Measurements from ENCODE around the gene ZCCHC24. TPM values are rescaled to one million over a fixed set of nuclear protein-coding genes. Genes with fewer than 3 reads are reported as not detected.

ZCCHC24 gene
- total RNA-seq, 2 experiments from 2014 or later, result 0.52 to 0.73 TPM

GRCh38 chr10:79415736-79416577 lies 29.5 kb downstream of the ZCCHC24 start:
- POLR2A ChIA-PET, result no interaction called here
- no peak for DNase-seq
- Mint-ChIP-seq H3K9me3 (no peaks in the 10 kb centered on the region), H3K27me3 (no peaks in the 10 kb centered on the region), H3K4me1 (peaks cover 3% of the 10 kb centered on the region), H3K36me3 (ENCODE audit: low read depth) (no peaks in the 10 kb centered on the region), H3K4me3 (no peak overlapping the region), H3K27ac (no peak overlapping the region)
- CTCF ChIA-PET, result interaction anchor here (1.4 kb wide), 1 partner anchor 10 kb away, joined by 4 read pairs; no protein-coding TSS in a partner anchor

- Mint-ChIP-seq H3K4me3 (no peak overlapping the region), H3K36me3 (ENCODE audit: low read depth) (no peaks in the 10 kb centered on the region), H3K27ac (no peak overlapping the region), H3K27me3 (no peaks in the 10 kb centered on the region), H3K4me1 (peaks cover 3% of the 10 kb centered on the region), H3K9me3 (no peaks in the 10 kb centered on the region)
- ChIA-PET CTCF (interaction anchor here (1.0 kb wide), 1 partner anchor 10 kb away, joined by 4 read pairs; no protein-coding TSS in a partner anchor), POLR2A (no interaction called here)
- no peak for DNase-seq
These were observed 30.7 kb downstream of the ZCCHC24 start for GRCh38 chr10:79414714-79415113.

GRCh38 chr10:79413196-79413595 lies 32.2 kb downstream of the ZCCHC24 start:
- CTCF ChIA-PET, result interaction anchor here (1.2 to 1.7 kb wide), 3 partner anchors 14 to 55 kb away, joined by 3 to 10 read pairs (median 3); no protein-coding TSS in a partner anchor
- Mint-ChIP-seq H3K4me1 (peaks cover 3% of the 10 kb centered on the region), H3K27me3 (no peaks in the 10 kb centered on the region), H3K36me3 (ENCODE audit: low read depth) (no peaks in the 10 kb centered on the region), H3K27ac (no peak overlapping the region), H3K9me3 (no peaks in the 10 kb centered on the region), H3K4me3 (no peak overlapping the region)
- DNase-seq, result no peak
- POLR2A ChIA-PET, result no interaction called here

- Mint-ChIP-seq H3K9me3 (no peaks in the 10 kb centered on the region), H3K4me3 (no peak overlapping the region), H3K36me3 (ENCODE audit: low read depth) (no peaks in the 10 kb centered on the region), H3K27ac (no peak overlapping the region), H3K4me1 (peaks cover 3% of the 10 kb centered on the region), H3K27me3 (no peaks in the 10 kb centered on the region)
- POLR2A ChIA-PET, result no interaction called here
- CTCF ChIA-PET, result interaction anchor here (1.7 kb wide), 1 partner anchor 14 kb away, joined by 10 read pairs; no protein-coding TSS in a partner anchor
- DNase-seq, result no peak
These were observed 32.9 kb downstream of the ZCCHC24 start for GRCh38 chr10:79412516-79412915.

GRCh38 chr10:79411546-79412495 lies 33.6 kb downstream of the ZCCHC24 start:
- H3K27me3 Mint-ChIP-seq, result no peaks in the 10 kb centered on the region
- POLR2A ChIA-PET, result no interaction called here
- peaks cover 3% of the 10 kb centered on the region for H3K4me1 Mint-ChIP-seq
- no peak overlapping the region for H3K27ac Mint-ChIP-seq
- H3K4me3 Mint-ChIP-seq, result no peak overlapping the region
- no peaks in the 10 kb centered on the region for H3K9me3 Mint-ChIP-seq
- DNase-seq, result no peak
- H3K36me3 Mint-ChIP-seq (ENCODE audit: low read depth), result no peaks in the 10 kb centered on the region
- CTCF ChIA-PET, result no interaction called here

GRCh38 chr10:79410315-79411094 lies 34.9 kb downstream of the ZCCHC24 start:
- POLR2A ChIA-PET, result no interaction called here
- H3K27ac Mint-ChIP-seq, result no peak overlapping the region
- H3K27me3 Mint-ChIP-seq, result no peaks in the 10 kb centered on the region
- no peaks in the 10 kb centered on the region for H3K36me3 Mint-ChIP-seq (ENCODE audit: low read depth)
- no peak overlapping the region for H3K4me3 Mint-ChIP-seq
- H3K4me1 Mint-ChIP-seq, result peaks cover 3% of the 10 kb centered on the region
- CTCF ChIA-PET, result no interaction called here
- no peak for DNase-seq
- H3K9me3 Mint-ChIP-seq, result no peaks in the 10 kb centered on the region

GRCh38 chr10:79409726-79410085 lies 35.7 kb downstream of the ZCCHC24 start:
- no peak overlapping the region for H3K4me3 Mint-ChIP-seq
- H3K4me1 Mint-ChIP-seq, result peaks cover 3% of the 10 kb centered on the region
- H3K36me3 Mint-ChIP-seq (ENCODE audit: low read depth), result no peaks in the 10 kb centered on the region
- no peak for DNase-seq
- no peaks in the 10 kb centered on the region for H3K27me3 Mint-ChIP-seq
- H3K9me3 Mint-ChIP-seq, result no peaks in the 10 kb centered on the region
- POLR2A ChIA-PET, result no interaction called here
- CTCF ChIA-PET, result no interaction called here
- no peak overlapping the region for H3K27ac Mint-ChIP-seq

GRCh38 chr10:79409038-79409725 lies 36.2 kb downstream of the ZCCHC24 start:
- Mint-ChIP-seq H3K9me3 (no peaks in the 10 kb centered on the region), H3K36me3 (ENCODE audit: low read depth) (no peaks in the 10 kb centered on the region), H3K4me1 (peaks cover 3% of the 10 kb centered on the region), H3K27ac (no peak overlapping the region), H3K4me3 (no peak overlapping the region), H3K27me3 (no peaks in the 10 kb centered on the region)
- ChIA-PET POLR2A (no interaction called here), CTCF (no interaction called here)
- no peak for DNase-seq

GRCh38 chr10:79407811-79408795 lies 37.3 kb downstream of the ZCCHC24 start:
- Mint-ChIP-seq H3K4me1 (peaks cover 2% of the 10 kb centered on the region), H3K36me3 (ENCODE audit: low read depth) (no peaks in the 10 kb centered on the region), H3K27ac (no peak overlapping the region), H3K27me3 (no peaks in the 10 kb centered on the region), H3K4me3 (no peak overlapping the region), H3K9me3 (no peaks in the 10 kb centered on the region)
- POLR2A ChIA-PET, result no interaction called here
- CTCF ChIA-PET, result no interaction called here
- no peak for DNase-seq

- Mint-ChIP-seq H3K4me1 (no peaks in the 10 kb centered on the region), H3K9me3 (no peaks in the 10 kb centered on the region)
- POLR2A ChIA-PET, result no interaction called here
These were observed 38.0 kb downstream of the ZCCHC24 start for GRCh38 chr10:79407423-79407796.

GRCh38 chr10:79406683-79407422 lies 38.6 kb downstream of the ZCCHC24 start:
- no peak for DNase-seq
- no peaks in the 10 kb centered on the region for H3K4me1 Mint-ChIP-seq
- no peaks in the 10 kb centered on the region for H3K27me3 Mint-ChIP-seq
- H3K9me3 Mint-ChIP-seq, result no peaks in the 10 kb centered on the region
- H3K36me3 Mint-ChIP-seq (ENCODE audit: low read depth), result no peaks in the 10 kb centered on the region
- ChIA-PET POLR2A (no interaction called here), CTCF (no interaction called here)
- no peak overlapping the region for H3K27ac Mint-ChIP-seq
- no peak overlapping the region for H3K4me3 Mint-ChIP-seq

More at GRCh38 chr10:79407423-79407796, 38.0 kb downstream of the ZCCHC24 start:
- H3K36me3 Mint-ChIP-seq (ENCODE audit: low read depth), result no peaks in the 10 kb centered on the region
- DNase-seq, result no peak
- no peaks in the 10 kb centered on the region for H3K27me3 Mint-ChIP-seq
- no peak overlapping the region for H3K4me3 Mint-ChIP-seq
- CTCF ChIA-PET, result no interaction called here
- no peak overlapping the region for H3K27ac Mint-ChIP-seq

Data from activated CD4-positive, alpha-beta T cell treated with anti-CD3 and anti-CD28 coated beads, Interleukin-2, amount 10 ng/mL, durations not matched to agents 7 days and 5 days (primary cell).